ENCODE data around the gene TTLL3. TPM values are rescaled to one million over a fixed set of nuclear protein-coding genes. Genes with fewer than 3 reads are reported as not detected.

TTLL3 gene
- total RNA-seq, 1 experiment from 2014 or later = 8.4 TPM

GRCh38 chr3:9761919-9762318, 48.1 kb upstream of the TTLL3 start:
- Histone ChIP-seq H3K27ac (ENCODE audit: low read length) (no peak overlapping the region), H3K36me3 (ENCODE audit: low read depth, low read length) (peaks cover 10% of the 10 kb centered on the region), H2AFZ (ENCODE audit: low read length) (no peak overlapping the region), H3F3A (ENCODE audit: low read length, unreplicated experiment) (no peaks in the 10 kb centered on the region), H3K4me2 (ENCODE audit: low read length) (no peak overlapping the region), H4K20me1 (ENCODE audit: low read length) (no peaks in the 10 kb centered on the region), H3K9me2 (replicated peaks; ENCODE audit: low read length) (no peaks in the 10 kb centered on the region), H3K9me3 (ENCODE audit: low read length) (no peaks in the 10 kb centered on the region), H3K4me3 (ENCODE audit: low read length) (no peak overlapping the region), H3K79me2 (ENCODE audit: low read length) (0 out of 2 replicates have a peak, but pooled peaks cover under 1% of the 10 kb centered on the region), H3K4me1 (ENCODE audit: insufficient read depth, low read length) (no peaks in the 10 kb centered on the region), H3K27me3 (ENCODE audit: low read length) (no peaks in the 10 kb centered on the region), H3K9ac (ENCODE audit: low read length) (no peak overlapping the region)
- no TSS peak for BruUV-seq (replicated peaks)
- POLR2A ChIA-PET (ENCODE audit: unreplicated experiment) = no interaction called here
- CTCF ChIA-PET = no interaction called here
- DNase-seq = no peak
- no peak for TF ChIP-seq CTCF (conservative IDR thresholded peaks at IDR 0.05; ENCODE audit: low read depth, low read length)
- no peak for TF ChIP-seq EZH2 (IDR thresholded peaks at IDR 0.05; ENCODE audit: low read length, unreplicated experiment)
- no peak for TF ChIP-seq EZH2phosphoT487 (IDR thresholded peaks at IDR 0.05; ENCODE audit: borderline replicate concordance, low read length)
- ATAC-seq = peak; percentile 49; the same call in 1 of the 2 replicates
- intact Hi-C loops (cut with micrococcal nuclease) = no loop called here

DNA sequence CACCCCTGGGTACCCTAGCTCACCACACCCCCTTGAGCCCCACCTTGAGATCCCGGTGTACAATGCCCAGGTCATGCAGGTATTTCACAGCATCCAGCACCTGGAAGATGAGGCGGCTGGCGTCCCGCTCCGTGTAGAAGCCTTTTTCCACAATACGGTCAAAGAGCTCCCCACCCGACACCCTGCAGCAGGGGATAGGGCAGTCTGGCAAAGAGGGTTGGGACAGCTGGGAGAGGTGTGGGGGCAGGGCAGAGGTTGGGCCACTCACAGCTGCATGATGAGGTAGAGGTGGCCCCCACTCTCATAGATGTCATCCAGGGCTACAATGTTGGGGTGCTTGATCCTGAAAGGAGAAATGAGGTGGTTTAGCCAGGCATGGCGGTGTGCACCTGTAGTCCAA, 47.2 kb upstream of the TTLL3 start:
- Histone ChIP-seq H3K9me2 (replicated peaks; ENCODE audit: low read length) (no peaks in the 10 kb centered on the region), H3K9ac (ENCODE audit: low read length) (no peak overlapping the region), H3K4me3 (ENCODE audit: low read length) (no peak overlapping the region), H3K79me2 (ENCODE audit: low read length) (0 out of 2 replicates have a peak, but pooled peaks cover 3% of the 10 kb centered on the region), H2AFZ (ENCODE audit: low read length) (no peak overlapping the region), H3F3A (ENCODE audit: low read length, unreplicated experiment) (no peaks in the 10 kb centered on the region), H4K20me1 (ENCODE audit: low read length) (no peaks in the 10 kb centered on the region), H3K27me3 (ENCODE audit: low read length) (no peaks in the 10 kb centered on the region), H3K9me3 (ENCODE audit: low read length) (no peaks in the 10 kb centered on the region), H3K36me3 (ENCODE audit: low read depth, low read length) (peaks cover 10% of the 10 kb centered on the region), H3K27ac (ENCODE audit: low read length) (no peak overlapping the region), H3K4me2 (ENCODE audit: low read length) (no peak overlapping the region), H3K4me1 (ENCODE audit: insufficient read depth, low read length) (peaks cover 9% of the 10 kb centered on the region)
- POLR2A ChIA-PET (ENCODE audit: unreplicated experiment) = no interaction called here
- intact Hi-C loops (cut with micrococcal nuclease) = no loop called here
- ATAC-seq (no peak), DNase-seq (no peak)
- CTCF ChIA-PET = no interaction called here
- no TSS peak for BruUV-seq (replicated peaks)
- TF ChIP-seq EZH2 (IDR thresholded peaks at IDR 0.05; ENCODE audit: low read length, unreplicated experiment) (no peak), EZH2phosphoT487 (IDR thresholded peaks at IDR 0.05; ENCODE audit: borderline replicate concordance, low read length) (no peak), CTCF (conservative IDR thresholded peaks at IDR 0.05; ENCODE audit: low read depth, low read length) (no peak)

GRCh38 chr3:9765865-9766264, 44.2 kb upstream of the TTLL3 start:
- ChIA-PET CTCF (no interaction called here), POLR2A (ENCODE audit: unreplicated experiment) (no interaction called here)

More at GRCh38 chr3:9765865-9766264, 44.2 kb upstream of the TTLL3 start:
- BruUV-seq (replicated peaks) = no TSS peak
- intact Hi-C loops (cut with micrococcal nuclease) = no loop called here
- TF ChIP-seq CTCF (conservative IDR thresholded peaks at IDR 0.05; ENCODE audit: low read depth, low read length) (no peak), EZH2 (IDR thresholded peaks at IDR 0.05; ENCODE audit: low read length, unreplicated experiment) (no peak), EZH2phosphoT487 (IDR thresholded peaks at IDR 0.05; ENCODE audit: borderline replicate concordance, low read length) (no peak)
- H3K4me2 ChIP-seq (ENCODE audit: low read length) = no peak overlapping the region
- DNase-seq (no peak), ATAC-seq (no peak)
- H3K27ac ChIP-seq (ENCODE audit: low read length) = no peak overlapping the region
- H3F3A ChIP-seq (ENCODE audit: low read length, unreplicated experiment) = no peaks in the 10 kb centered on the region
- no peaks in the 10 kb centered on the region for H3K9me3 ChIP-seq (ENCODE audit: low read length)
- H3K4me1 ChIP-seq (ENCODE audit: insufficient read depth, low read length) = peaks cover 25% of the 10 kb centered on the region
- no peaks in the 10 kb centered on the region for H4K20me1 ChIP-seq (ENCODE audit: low read length)
- H3K79me2 ChIP-seq (ENCODE audit: low read length) = peaks cover 18% of the 10 kb centered on the region
- H3K4me3 ChIP-seq (ENCODE audit: low read length) = no peak overlapping the region
- H3K36me3 ChIP-seq (ENCODE audit: low read depth, low read length) = no peaks in the 10 kb centered on the region; the same call in 1 of the 2 replicates
- H2AFZ ChIP-seq (ENCODE audit: low read length) = no peak overlapping the region
- no peaks in the 10 kb centered on the region for H3K9me2 ChIP-seq (replicated peaks; ENCODE audit: low read length)
- H3K27me3 ChIP-seq (ENCODE audit: low read length) = no peaks in the 10 kb centered on the region
- H3K9ac ChIP-seq (ENCODE audit: low read length) = no peak overlapping the region

Measured in PC-3 (cell line).